ENCODE data around the gene FNBP1L. TPM values are rescaled to one million over a fixed set of nuclear protein-coding genes. Genes with fewer than 3 reads are reported as not detected.

Gene FNBP1L
- total and polyA plus RNA-seq, 10 of the 15 experiments (the other 5 are each of a cell fraction or from before 2014, with no cell fraction given), result 0.02 to 0.12 (median 0.07) TPM; not detected in 4

GRCh38 chr1:93518516-93518915, 70.6 kb downstream of the FNBP1L start:
- SMC1A ChIA-PET (ENCODE audit: uncharacterized antibody, unreplicated experiment), result interaction anchor here (0.8 kb wide), 1 partner anchor 111 kb away, joined by 3 read pairs; no protein-coding TSS in a partner anchor
- Histone ChIP-seq H3K79me2 (ENCODE audit: control insufficient read depth, insufficient read depth, low read length) (no peaks in the 10 kb centered on the region), H3K9me3 (replicated peaks; ENCODE audit: control insufficient read depth, insufficient read depth, low read length) (no peaks in the 10 kb centered on the region), H3K4me2 (ENCODE audit: control insufficient read depth, insufficient read depth) (no peak overlapping the region), H3K27me3 (replicated peaks in 1 of 2; ENCODE audit: control insufficient read depth in 2 of 2, insufficient read depth in 2 of 2, low read length in 1 of 2) (no peaks in the 10 kb centered on the region), H4K20me1 (ENCODE audit: control insufficient read depth, insufficient read depth) (no peaks in the 10 kb centered on the region), H3K4me1 (ENCODE audit: control insufficient read depth, insufficient read depth, low read length) (no peaks in the 10 kb centered on the region), H2AFZ (ENCODE audit: control insufficient read depth, low read depth, low read length) (no peak overlapping the region), H3K36me3 (ENCODE audit: control insufficient read depth in 2 of 2, insufficient read depth in 2 of 2, low read length in 1 of 2) (no peaks in the 10 kb centered on the region), H3K9ac (ENCODE audit: control insufficient read depth, insufficient read depth, low read length) (no peak overlapping the region), H3K4me3 (no peak overlapping the region), H3K27ac (ENCODE audit: control insufficient read depth, insufficient read depth) (no peak overlapping the region)
- no peak for ATAC-seq
- TF ChIP-seq POLR2AphosphoS5 (IDR thresholded peaks at IDR 0.05; ENCODE audit: low read length) (no peak), NR2C1 (IDR thresholded peaks at IDR 0.05) (no peak), EED (IDR thresholded peaks at IDR 0.05; ENCODE audit: low read depth) (no peak), ZNF274 (IDR thresholded peaks at IDR 0.05; ENCODE audit: insufficient read depth, insufficient read length) (no peak), CEBPZ (IDR thresholded peaks at IDR 0.05; ENCODE audit: low read depth, low read length) (no peak), CBX3 (IDR thresholded peaks at IDR 0.05; ENCODE audit: borderline replicate concordance, low read depth) (no peak), SMAD5 (IDR thresholded peaks at IDR 0.05; ENCODE audit: low read depth) (no peak), PAX8 (IDR thresholded peaks at IDR 0.05) (no peak)
- RAD21 ChIA-PET (ENCODE audit: unreplicated experiment), result no interaction called here
- BruUV-seq (replicated peaks), result no TSS peak
- POLR2A ChIA-PET, result no interaction called here
- no peak for DNase-seq (ENCODE audit: low read depth, low spot score)
- CTCF ChIA-PET, result interaction anchor here (0.7 to 1.5 kb wide), 2 partner anchors 27 to 820 kb away, joined by 3 read pairs; no protein-coding TSS in a partner anchor
- intact Hi-C loops (cut with micrococcal nuclease; ENCODE audit: unreplicated experiment), result no loop called here
- in situ Hi-C loops (cut with MboI), result no loop called here
- FAIRE-seq, result no peak

All from GM12878 (cell line).